A549 (cell line): ENCODE measurements around the gene PCDHGB5.

Experiments used
- CBX2 ChIP-seq: fragments of 200-600 bp; sonication (generic); IDR thresholded peaks from 2 replicates; pipeline ENCODE4 v1.6.1; 2016; ENCODE audit warnings: low read depth, mild to moderate bottlenecking, borderline replicate concordance
- CEBPB ChIP-seq, 2 experiments: fragments of >200 bp in 1 of 2; sonication (Bioruptor Twin) in 1 of 2; formaldehyde crosslinking in 1 of 2; IDR thresholded peaks; 2 replicates each; pipeline ENCODE4 v1.6.1; 2012 to 2016
- HDAC2 ChIP-seq: fragments of 200-600 bp; sonication (generic); IDR thresholded peaks from 2 replicates; pipeline ENCODE4 v1.6.1; 2016
- JUN ChIP-seq, 2 experiments: fragments of >200 bp; sonication (Bioruptor Twin); formaldehyde crosslinking; IDR thresholded peaks; 2 replicates in 1 of 2; 3 replicates in 1 of 2; pipeline ENCODE4 v1.6.1; 2016 to 2017
- POLR2A ChIP-seq: IDR thresholded peaks from 2 replicates; pipeline ENCODE4 v1.6.1; 2012; ENCODE audit warnings: mild to moderate bottlenecking, low read length
- RAD21 ChIP-seq, 2 experiments: fragments of >200 bp in 1 of 2; sonication (Bioruptor Twin) in 1 of 2; formaldehyde crosslinking in 1 of 2; IDR thresholded peaks in 1 of 2; conservative IDR thresholded peaks in 1 of 2; 2 replicates in 1 of 2; 3 replicates in 1 of 2; pipeline ENCODE4 v1.6.1; 2012 to 2018; ENCODE audit warnings: inconsistent platforms in 1 of 2
- RFX5 ChIP-seq: fragments of 450-650 bp; IDR thresholded peaks from 2 replicates; pipeline ENCODE4 v1.7.1; 2014; ENCODE audit warnings: antibody characterized with exemption, mild to moderate bottlenecking, moderate library complexity
- TF ChIP-seq, protein P1 (sequence below): IDR thresholded peaks from 2 replicates; pipeline ENCODE4 v1.6.1; 2012
- TF ChIP-seq, protein P2 (sequence below): fragments of >200 bp; sonication (Bioruptor Twin); formaldehyde crosslinking; IDR thresholded peaks from 3 replicates; pipeline ENCODE4 v1.5.1; 2016
- TF ChIP-seq, protein P3 (sequence below): fragments of 200-600 bp; sonication (generic); IDR thresholded peaks from 2 replicates; pipeline ENCODE4 v1.6.1; 2016; ENCODE audit warnings: antibody characterized with exemption, mild to moderate bottlenecking, moderate library complexity

DNA sequence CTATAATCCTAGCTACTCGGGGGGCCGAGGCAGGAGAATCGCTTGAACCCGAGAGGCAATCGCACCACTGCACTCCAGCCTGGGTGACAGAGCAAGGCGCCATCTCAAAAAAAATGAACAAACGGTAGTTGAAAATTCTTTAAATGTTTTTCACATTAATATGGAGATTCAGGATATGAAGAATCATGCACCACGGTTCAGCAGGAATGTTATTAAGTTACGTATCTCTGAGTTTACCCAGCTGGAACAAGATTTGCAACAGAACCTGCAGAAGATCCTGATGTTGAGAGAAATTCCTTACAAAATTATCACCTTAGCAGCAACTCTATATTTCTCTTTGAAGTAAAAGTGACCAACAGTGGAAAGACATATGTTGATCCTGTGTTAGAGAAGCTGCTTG, 42.6 kb downstream of the PCDHGB5 start:
- TF ChIP-seq, protein P1, sequence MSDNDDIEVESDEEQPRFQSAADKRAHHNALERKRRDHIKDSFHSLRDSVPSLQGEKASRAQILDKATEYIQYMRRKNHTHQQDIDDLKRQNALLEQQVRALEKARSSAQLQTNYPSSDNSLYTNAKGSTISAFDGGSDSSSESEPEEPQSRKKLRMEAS: no peak
- no peak for TF ChIP-seq JUN (IDR thresholded peaks at IDR 0.05)
- TF ChIP-seq RAD21 (conservative IDR thresholded peaks at IDR 0.05 in 1 of 2, IDR thresholded peaks at IDR 0.05 in 1 of 2): no peak
- no peak for TF ChIP-seq POLR2A
- TF ChIP-seq, protein P2, sequence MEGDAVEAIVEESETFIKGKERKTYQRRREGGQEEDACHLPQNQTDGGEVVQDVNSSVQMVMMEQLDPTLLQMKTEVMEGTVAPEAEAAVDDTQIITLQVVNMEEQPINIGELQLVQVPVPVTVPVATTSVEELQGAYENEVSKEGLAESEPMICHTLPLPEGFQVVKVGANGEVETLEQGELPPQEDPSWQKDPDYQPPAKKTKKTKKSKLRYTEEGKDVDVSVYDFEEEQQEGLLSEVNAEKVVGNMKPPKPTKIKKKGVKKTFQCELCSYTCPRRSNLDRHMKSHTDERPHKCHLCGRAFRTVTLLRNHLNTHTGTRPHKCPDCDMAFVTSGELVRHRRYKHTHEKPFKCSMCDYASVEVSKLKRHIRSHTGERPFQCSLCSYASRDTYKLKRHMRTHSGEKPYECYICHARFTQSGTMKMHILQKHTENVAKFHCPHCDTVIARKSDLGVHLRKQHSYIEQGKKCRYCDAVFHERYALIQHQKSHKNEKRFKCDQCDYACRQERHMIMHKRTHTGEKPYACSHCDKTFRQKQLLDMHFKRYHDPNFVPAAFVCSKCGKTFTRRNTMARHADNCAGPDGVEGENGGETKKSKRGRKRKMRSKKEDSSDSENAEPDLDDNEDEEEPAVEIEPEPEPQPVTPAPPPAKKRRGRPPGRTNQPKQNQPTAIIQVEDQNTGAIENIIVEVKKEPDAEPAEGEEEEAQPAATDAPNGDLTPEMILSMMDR: no peak
- TF ChIP-seq, protein P3, sequence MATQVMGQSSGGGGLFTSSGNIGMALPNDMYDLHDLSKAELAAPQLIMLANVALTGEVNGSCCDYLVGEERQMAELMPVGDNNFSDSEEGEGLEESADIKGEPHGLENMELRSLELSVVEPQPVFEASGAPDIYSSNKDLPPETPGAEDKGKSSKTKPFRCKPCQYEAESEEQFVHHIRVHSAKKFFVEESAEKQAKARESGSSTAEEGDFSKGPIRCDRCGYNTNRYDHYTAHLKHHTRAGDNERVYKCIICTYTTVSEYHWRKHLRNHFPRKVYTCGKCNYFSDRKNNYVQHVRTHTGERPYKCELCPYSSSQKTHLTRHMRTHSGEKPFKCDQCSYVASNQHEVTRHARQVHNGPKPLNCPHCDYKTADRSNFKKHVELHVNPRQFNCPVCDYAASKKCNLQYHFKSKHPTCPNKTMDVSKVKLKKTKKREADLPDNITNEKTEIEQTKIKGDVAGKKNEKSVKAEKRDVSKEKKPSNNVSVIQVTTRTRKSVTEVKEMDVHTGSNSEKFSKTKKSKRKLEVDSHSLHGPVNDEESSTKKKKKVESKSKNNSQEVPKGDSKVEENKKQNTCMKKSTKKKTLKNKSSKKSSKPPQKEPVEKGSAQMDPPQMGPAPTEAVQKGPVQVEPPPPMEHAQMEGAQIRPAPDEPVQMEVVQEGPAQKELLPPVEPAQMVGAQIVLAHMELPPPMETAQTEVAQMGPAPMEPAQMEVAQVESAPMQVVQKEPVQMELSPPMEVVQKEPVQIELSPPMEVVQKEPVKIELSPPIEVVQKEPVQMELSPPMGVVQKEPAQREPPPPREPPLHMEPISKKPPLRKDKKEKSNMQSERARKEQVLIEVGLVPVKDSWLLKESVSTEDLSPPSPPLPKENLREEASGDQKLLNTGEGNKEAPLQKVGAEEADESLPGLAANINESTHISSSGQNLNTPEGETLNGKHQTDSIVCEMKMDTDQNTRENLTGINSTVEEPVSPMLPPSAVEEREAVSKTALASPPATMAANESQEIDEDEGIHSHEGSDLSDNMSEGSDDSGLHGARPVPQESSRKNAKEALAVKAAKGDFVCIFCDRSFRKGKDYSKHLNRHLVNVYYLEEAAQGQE: no peak
- no peak for TF ChIP-seq RFX5
- TF ChIP-seq HDAC2: no peak
- TF ChIP-seq CEBPB (IDR thresholded peaks at IDR 0.05): no peak
- TF ChIP-seq CBX2: no peak
